ENCODE measurements around the gene ROBO1. TPM values are rescaled to one million over a fixed set of nuclear protein-coding genes. Genes with fewer than 3 reads are reported as not detected.

The ROBO1 gene
- total and polyA plus RNA-seq, 2 donors (not counting 3 experiments of a cell fraction or from before 2014, with no cell fraction given) = 5.9 to 14.2 TPM

DNA sequence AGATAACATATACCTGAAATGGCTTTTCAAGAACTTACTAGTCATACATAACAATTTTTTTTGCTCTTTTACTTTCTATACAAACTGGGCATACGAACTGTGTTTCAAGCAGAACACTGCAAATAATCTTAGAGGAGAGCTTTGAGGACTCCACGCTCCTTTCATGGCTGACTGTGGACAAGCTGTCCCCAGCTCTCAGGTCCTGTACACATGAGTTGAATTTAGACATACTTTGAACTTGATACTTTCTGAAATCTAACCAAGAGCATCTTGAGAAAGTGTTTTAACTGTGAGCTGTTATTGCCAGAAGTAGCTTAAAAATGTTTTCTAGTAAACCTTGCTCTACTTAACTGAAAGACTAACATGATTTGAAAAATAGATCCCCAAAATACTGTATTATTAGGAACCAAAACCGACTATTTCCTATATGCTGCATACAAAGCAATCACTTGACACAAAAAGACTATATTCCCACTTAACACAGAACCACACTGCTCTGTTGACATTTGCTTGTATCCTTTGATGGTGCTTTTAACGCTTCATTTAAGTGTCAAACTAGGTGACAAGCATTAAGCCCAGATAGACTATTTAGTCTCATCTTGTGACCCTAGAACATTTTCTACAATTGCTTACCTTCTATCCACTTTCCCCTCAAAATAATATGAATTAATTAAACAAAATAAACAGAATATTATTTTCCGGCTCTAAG, 755.8 kb downstream of the ROBO1 start:
- no peak overlapping the region for H3K27ac ChIP-seq (ENCODE audit: insufficient read depth, low read depth, low read length)
- no peaks in the 10 kb centered on the region for H3K79me2 ChIP-seq (ENCODE audit: control insufficient read depth, insufficient read depth, low read length)
- POLR2A ChIA-PET = no interaction called here
- H2AFZ ChIP-seq (ENCODE audit: low read depth, low read length) = no peak overlapping the region
- intact Hi-C loops (cut with micrococcal nuclease) = no loop called here
- peaks cover 4% of the 10 kb centered on the region for H3K4me1 ChIP-seq (ENCODE audit: control insufficient read depth, extremely low read depth, insufficient read depth, low read length)
- FAIRE-seq (no peak), DNase-seq (ENCODE audit: low read depth, low spot score) (no peak)
- no peaks in the 10 kb centered on the region for H3K36me3 ChIP-seq (ENCODE audit: control insufficient read depth in 2 of 2, extremely low read depth in 1 of 2, insufficient read depth in 2 of 2, low read length in 2 of 2)
- no peak overlapping the region for H3K9ac ChIP-seq (replicated peaks; ENCODE audit: extremely low read depth, insufficient read depth, low read length)
- H4K20me1 ChIP-seq (replicated peaks; ENCODE audit: control insufficient read depth, extremely low read depth, insufficient read depth, low read length) = no peaks in the 10 kb centered on the region
- no peak overlapping the region for H3K4me2 ChIP-seq (ENCODE audit: insufficient read depth, low read length)
- H3K27me3 ChIP-seq (ENCODE audit: control insufficient read depth in 2 of 2, insufficient read depth in 2 of 2, low read length in 2 of 2) = no peaks in the 10 kb centered on the region
- H3K9me1 ChIP-seq (replicated peaks; ENCODE audit: control insufficient read depth, extremely low read depth, insufficient read depth, low read length) = no peaks in the 10 kb centered on the region
- TF ChIP-seq POLR2A (IDR thresholded peaks at IDR 0.05; ENCODE audit: low read depth, low read length) = no peak
- CTCF ChIA-PET = interaction anchor here (1.4 to 2.0 kb wide), 2 partner anchors 21 to 74 kb away, joined by 5 to 7 read pairs; no protein-coding TSS in a partner anchor
- no peaks in the 10 kb centered on the region for H3K9me3 ChIP-seq (replicated peaks; ENCODE audit: control insufficient read depth, insufficient read depth, low read length)
- dilution Hi-C loops (cut with MboI; ENCODE audit: extremely low pct_ligation_motif_present, low sequenced_read_pairs) = no loop called here
- H3K4me3 ChIP-seq (replicated peaks in 1 of 3; ENCODE audit: insufficient read depth in 1 of 3, low read depth in 1 of 3, low read length in 3 of 3) = no peak overlapping the region
- BruUV-seq (replicated peaks) = no TSS peak

DNA sequence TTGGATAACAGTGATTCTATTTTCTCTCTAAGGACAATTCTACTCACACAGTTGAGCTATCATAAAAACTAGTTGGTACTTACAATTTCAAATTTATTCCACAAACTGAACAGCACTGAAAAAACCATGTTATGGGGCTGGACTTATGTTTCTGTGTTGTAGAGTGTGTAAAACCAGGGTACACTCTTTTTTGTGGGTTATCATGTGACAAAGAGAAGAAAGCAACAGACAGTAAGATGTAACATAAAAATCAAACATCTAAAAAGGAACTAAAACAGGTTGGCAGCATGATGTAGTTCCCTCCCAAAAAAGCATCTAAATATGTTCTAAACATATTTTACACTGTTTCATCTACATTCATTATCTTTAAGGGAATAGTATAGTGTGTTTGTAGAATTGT, 757.9 kb downstream of the ROBO1 start:
- dilution Hi-C loops (cut with MboI; ENCODE audit: extremely low pct_ligation_motif_present, low sequenced_read_pairs) = no loop called here
- no peaks in the 10 kb centered on the region for H3K9me1 ChIP-seq (replicated peaks; ENCODE audit: control insufficient read depth, extremely low read depth, insufficient read depth, low read length)
- POLR2A ChIA-PET = no interaction called here
- no peak overlapping the region for H3K9ac ChIP-seq (replicated peaks; ENCODE audit: extremely low read depth, insufficient read depth, low read length)
- DNase-seq (ENCODE audit: low read depth, low spot score) = no peak
- no peaks in the 10 kb centered on the region for H3K79me2 ChIP-seq (ENCODE audit: control insufficient read depth, insufficient read depth, low read length)
- TF ChIP-seq MYC (IDR thresholded peaks at IDR 0.05; ENCODE audit: low read depth, low read length) (no peak), FOS (IDR thresholded peaks at IDR 0.05; ENCODE audit: borderline replicate concordance, insufficient read depth, low read length) (no peak), EZH2 (IDR thresholded peaks at IDR 0.05; ENCODE audit: borderline replicate concordance, low read depth, low read length, severe bottlenecking) (no peak)
- H2AFZ ChIP-seq (ENCODE audit: low read depth, low read length) = no peak overlapping the region
- CTCF ChIA-PET = interaction anchor here (1.5 to 1.9 kb wide), 2 partner anchors 7 to 10 kb away, joined by 3 to 6 read pairs; no protein-coding TSS in a partner anchor
- intact Hi-C loops (cut with micrococcal nuclease) = no loop called here
- no TSS peak for BruUV-seq (replicated peaks)
- no peak overlapping the region for H3K4me2 ChIP-seq (ENCODE audit: insufficient read depth, low read length)
- no peaks in the 10 kb centered on the region for H3K4me1 ChIP-seq (ENCODE audit: control insufficient read depth, extremely low read depth, insufficient read depth, low read length)
- no peaks in the 10 kb centered on the region for H3K9me3 ChIP-seq (replicated peaks; ENCODE audit: control insufficient read depth, insufficient read depth, low read length)
- no peak overlapping the region for H3K27ac ChIP-seq (ENCODE audit: insufficient read depth, low read depth, low read length)
- no peaks in the 10 kb centered on the region for H3K36me3 ChIP-seq (ENCODE audit: control insufficient read depth in 2 of 2, extremely low read depth in 1 of 2, insufficient read depth in 2 of 2, low read length in 2 of 2)
- no peaks in the 10 kb centered on the region for H4K20me1 ChIP-seq (replicated peaks; ENCODE audit: control insufficient read depth, extremely low read depth, insufficient read depth, low read length)
- H3K27me3 ChIP-seq (ENCODE audit: control insufficient read depth in 2 of 2, insufficient read depth in 2 of 2, low read length in 2 of 2) = no peaks in the 10 kb centered on the region
- H3K4me3 ChIP-seq (replicated peaks in 1 of 3; ENCODE audit: insufficient read depth in 1 of 3, low read depth in 1 of 3, low read length in 3 of 3) = no peak overlapping the region
- no peak for FAIRE-seq

All from endothelial cell of umbilical vein (primary cell).